CD4-positive, alpha-beta T cell treated with Interleukin-15 for 1 hour (primary cell): ENCODE results near the gene CITED4.

Experiments used
- DNase-seq: peaks from one replicate; pipeline ENCODE4 v3.0.0-alpha.2; 2020

The CITED4 gene

DNA sequence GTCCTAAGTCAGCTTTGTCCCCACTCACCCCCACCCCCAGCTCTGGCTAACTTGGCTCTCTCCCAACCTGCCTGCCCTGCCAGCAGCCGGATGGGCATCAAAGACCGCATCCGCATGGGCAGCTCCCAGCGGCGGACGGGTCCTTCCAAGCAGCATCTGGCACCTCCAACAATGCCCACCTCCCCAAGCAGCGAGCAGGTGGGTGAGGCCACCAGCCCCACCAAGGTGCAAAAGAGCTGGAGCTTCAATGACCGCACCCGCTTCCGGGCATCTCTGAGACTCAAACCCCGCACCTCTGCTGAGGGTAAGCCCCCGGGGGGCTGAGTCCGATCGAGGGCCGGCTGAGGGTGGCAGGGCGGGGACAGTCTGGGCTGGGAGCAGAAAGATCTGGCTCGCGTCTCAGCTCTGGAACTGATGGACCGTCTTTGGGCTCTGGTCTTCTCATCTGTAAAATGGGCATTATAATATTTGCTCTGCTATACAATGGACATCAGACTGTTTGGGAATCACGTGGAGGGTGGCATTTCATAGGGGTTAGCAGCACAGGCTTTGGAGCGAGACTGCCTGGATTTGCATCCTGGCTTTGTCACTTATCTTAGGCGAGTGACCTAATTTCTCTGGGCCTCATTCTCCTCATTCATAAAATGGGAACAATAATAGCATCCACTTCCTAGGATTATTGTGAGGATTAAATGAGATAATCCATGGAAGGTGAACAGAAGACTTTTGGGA is 31.0 kb downstream of the CITED4 start:
- no peak for DNase-seq

DNA sequence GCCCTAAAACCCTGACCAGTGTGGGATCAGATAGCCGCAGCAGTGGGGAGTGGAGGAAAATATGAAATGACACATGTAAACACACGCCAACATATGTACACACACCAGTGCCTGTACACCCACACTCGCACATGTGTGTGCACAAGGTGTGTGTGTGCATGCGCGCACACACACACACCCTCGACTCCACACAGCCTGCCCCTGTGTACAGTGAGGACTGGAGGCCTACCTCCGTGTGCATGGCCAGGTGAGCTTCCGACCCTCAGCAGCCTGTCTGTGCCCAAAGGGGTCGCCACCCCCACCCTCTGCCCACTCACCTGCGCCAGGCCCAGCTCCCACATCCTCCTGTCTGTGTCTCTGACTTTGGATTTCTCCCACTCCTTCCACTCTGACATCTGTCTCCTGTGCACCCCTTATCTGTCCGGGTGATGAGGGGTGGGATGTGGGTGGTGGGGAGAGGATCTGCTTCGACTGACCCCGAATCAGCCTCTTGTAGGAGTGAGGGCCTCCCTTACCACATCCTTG is 31.7 kb downstream of the CITED4 start:
- no peak for DNase-seq

DNA sequence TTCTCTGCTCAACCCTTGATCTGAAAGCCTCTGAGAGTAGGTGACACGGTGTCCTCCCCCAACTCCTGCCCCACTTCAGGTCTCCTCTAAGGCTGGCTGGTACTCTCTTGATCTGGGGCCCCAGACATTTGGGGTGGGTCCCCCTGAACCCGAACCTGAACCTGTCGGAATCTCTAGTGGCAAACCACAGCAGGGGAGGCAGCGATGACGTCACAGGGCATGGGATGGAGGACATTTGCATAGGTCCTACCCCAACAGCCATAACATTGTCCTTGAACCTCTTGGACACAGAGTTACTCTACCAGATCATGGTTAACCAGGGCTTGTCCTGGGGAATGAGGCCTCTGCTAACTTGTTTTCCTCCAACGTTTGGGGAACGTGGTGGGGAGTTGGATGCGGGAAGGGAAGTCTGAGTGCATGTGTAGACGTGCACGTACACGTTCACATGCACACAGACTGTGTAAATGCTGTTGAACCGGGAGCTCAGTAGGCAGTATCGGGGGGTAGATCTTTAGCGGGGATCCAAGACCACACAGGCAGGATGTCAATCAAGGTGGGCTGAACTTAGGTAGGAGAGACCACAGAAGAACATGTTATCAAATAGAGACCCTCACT is 32.4 kb downstream of the CITED4 start:
- no peak for DNase-seq

DNA sequence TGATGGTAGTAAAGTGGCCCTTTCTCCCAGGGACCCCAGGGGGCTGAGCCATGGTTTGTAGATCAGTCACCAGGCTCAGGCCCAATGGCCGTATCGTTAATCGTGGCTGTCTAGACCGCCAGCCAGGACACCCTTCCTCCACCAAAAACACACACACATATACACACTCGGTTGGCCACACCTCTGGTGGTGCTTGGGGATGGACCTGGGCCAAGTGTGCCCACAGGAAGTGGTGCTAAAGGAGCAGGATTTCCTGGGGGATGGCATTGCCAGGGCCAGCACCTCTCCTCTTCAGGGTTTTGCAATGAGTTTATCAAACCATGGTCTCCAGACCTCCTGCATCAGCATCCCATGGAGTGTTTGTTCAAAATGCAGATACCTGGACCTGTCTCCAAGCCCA is 36.2 kb downstream of the CITED4 start:
- DNase-seq = no peak

DNA sequence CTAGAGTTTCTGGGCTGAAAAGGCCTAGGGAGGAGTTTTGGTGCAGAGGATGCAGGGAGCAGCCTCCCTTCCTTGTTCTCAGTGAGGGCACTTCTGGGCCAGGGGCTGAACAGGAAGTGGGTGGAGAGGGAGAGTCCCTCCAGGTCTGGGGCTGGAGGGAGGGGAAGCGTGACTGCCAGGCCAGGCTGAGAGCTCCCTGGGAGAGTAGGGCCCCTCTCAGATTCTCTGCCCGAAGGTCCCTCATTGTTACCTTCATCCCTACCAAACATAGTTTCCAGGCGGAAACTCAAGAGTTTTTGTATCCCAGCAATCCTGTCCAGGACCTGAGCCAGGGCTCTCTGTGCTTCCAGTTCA is 36.8 kb downstream of the CITED4 start:
- DNase-seq = no peak

DNA sequence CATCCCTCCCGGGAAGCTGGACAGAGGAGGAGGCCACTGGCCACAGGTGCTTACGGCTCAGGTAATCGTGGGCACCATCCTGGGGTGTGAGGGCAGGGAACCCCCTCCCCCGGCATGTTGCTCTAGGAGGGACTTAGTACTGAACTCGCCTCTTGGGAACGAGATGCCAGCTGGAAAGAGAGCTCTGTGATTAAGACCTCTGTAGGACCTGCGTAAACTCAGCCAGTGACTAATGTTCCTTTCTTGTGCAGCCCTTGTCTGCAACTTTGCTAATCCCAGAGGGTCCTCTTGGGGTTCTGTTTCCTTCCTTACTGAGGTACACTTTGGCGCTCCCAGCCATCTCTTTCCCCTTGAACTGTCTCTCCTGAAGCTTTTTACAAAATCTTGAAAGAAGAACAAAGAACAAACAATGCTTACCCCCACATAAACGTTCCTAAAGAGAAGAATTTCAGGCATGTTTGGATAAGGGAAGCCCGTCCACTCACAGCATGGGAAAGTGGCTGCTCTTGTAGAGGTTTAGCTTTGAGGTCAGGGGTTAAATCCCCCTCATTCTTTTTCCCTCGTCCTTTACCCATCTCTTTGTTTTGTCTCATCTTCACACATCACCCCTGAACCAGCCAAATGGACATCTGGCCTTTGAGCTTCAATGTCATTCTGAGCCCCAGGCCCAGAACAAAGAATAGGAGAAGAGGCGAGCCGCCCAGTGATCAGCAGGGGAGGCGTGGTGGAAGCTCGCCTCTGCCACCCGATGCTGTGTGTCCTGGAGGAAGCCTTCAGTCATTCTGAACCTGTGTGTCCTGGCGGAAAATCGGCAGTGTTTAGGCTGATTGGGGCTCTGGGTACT is 37.4 kb downstream of the CITED4 start:
- no peak for DNase-seq

DNA sequence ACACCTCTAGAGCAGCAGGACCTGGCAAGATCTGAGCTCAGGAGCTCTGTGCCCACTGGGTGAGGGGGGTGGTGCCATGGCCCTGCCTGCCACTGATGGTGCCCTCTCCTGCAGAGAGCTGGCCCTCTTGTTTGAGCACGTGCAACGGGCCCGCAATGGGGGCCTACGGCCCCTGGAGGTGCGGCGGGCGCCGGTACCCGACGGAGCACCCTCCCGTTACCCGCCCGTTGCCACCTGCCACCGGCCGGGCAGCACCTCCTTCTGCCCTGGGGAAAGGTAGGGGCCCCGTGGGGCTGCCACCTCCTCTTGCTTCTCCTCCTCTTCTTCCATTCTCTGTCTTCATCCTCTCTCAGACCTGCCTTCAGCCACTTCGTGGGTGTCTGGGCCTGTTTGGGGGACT is 38.2 kb downstream of the CITED4 start:
- DNase-seq = no peak

DNA sequence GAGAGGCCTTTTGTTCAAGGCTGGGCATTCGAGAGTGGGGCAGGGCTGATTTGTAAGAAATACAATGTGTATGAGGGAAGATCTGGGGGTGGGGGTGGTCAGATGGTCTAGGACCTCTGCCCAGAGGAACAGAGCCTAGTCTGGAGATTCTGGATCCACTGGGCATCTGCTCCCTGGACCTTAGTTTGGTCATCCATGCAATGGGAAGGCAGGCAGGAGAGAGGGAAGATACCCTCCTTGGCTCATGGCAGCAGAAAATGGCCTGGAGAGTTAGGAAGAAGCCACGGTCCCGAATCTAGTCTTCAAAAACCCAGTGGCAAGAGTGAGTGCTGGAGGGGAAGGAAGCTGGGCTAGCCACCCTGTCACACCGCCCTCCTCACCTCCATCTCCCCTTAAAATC is 38.8 kb downstream of the CITED4 start:
- DNase-seq = no peak

DNA sequence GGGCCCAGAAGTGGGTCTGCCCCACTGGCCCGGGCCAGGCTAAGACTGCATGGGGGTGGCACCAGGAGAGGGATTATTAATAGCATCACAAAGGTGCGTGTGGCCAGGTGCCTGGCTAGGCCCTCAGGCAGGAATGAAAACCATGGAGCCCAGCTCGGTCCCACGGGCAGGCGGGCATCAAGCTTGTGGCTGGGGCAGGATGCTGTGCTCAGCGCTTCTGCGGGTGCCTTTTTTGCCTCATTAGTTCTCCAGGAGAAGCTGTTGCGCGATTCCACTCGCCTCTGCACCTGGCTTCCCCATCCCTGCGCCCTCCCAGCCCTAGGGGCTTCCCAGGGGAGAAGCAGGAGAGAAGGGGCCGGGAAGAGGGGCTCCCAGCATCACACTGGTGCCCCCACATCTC is 39.3 kb downstream of the CITED4 start:
- no peak for DNase-seq

DNA sequence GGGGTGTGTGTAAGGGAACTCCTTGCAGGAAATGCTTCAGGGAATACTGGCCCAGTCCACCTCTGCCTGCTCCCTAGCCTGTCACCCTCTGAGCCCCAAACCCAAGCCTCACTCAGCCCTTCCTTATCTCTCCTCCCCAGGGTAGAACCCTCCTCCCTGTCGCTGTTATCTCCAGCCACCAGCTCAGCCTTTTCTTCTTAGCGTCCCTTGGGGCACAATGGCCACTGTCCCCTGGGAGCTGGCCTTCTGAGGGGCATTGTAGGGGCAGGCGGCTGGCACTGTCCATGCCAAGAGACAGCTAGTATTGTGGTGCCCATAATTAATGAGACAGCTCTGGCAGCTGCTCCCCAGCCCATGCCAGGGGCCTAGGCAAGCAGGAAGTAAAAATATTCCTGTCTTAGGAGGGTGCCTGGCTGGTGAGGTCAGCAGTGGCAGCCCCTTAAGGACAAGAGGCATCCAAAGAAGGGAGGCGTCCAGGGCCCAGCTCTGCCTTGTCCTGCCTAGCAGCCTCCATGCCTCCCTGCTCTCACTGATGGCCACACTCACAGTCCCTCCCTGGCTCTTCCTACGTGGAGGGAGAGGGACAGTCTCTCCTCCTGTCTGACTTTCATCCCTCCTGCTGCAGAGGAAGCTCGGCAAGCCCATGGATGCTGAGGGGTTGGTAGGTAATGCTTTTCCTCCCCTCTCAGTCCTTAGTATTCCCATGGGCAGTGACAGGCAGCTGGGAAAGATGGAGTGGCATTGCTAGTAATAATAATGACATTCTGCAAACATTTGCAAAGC is 41.1 kb downstream of the CITED4 start:
- no peak for DNase-seq

DNA sequence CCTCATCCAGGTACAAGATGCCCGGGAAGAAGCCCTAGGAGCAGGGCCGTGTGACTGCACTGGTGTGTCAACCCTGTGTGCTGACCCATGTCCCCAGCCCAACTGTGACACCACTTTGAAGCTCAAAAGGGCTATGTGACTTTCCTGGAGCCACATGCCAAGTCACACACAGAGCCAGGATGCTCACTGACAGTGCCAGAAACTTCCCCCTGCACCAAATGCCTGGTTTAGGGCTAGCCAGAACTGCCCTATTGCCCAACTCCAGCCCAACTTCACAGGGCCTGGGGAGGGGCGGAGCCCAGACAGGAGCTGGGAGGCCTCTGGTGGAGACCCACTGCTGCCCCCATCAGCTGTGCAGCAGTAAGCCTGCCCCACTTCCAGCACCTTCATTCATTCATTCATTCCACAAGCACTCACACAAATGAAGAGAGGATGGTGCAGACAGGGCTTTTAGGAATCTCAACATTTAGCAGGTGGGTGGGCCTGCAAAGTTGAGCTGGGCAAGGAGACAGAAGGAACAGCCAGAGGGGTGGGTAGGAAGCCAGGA is 41.8 kb downstream of the CITED4 start:
- DNase-seq = no peak

DNA sequence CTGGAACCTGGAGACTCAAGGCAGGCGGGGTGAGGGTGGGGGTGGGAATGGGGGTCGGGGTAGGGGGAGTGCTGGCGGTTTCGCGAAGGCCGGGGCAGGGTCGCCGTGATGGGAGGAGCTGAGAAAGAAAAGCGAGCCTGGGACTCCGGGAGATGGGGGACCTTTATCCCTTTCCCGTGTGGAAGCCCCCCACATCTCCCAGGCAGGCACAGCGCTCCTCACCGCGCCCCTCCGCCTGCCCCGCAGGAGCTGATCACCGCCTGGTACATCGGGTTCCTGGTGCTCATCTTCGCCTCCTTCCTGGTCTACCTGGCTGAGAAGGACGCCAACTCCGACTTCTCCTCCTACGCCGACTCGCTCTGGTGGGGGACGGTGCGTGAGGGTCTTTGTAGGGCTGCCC is 43.1 kb downstream of the CITED4 start:
- DNase-seq = no peak

DNA sequence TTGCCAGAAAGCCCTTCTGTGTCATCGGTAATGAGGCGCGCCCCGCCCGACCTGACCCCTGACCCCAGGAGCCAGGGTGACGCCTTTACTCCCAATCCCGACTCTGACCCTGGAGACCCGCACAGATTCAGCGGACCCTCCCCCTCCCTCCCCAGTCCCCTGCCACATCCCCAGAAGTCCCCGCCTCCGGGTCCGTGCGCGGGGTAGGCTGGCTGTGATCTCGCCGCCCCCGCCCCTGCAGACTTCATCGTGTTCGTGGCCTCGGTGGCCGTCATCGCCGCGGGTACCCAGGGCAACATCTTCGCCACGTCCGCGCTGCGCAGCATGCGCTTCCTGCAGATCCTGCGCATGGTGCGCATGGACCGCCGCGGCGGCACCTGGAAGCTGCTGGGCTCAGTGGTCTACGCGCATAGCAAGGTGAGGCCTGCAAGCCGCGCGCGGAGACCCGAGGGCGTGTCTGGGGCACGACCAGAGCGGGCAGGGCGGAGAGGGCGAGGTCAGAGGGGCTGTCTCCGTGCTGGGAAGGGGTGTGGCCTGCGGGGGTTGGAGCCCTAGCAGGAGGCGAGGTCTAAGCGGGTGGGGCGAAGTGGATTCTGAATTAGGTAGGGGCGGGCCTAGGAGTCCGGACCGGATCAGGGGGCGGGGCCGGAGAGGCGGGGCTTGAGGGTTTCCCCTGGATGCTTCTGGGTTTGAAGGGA is 43.8 kb downstream of the CITED4 start:
- peak; percentile 92 for DNase-seq

DNA sequence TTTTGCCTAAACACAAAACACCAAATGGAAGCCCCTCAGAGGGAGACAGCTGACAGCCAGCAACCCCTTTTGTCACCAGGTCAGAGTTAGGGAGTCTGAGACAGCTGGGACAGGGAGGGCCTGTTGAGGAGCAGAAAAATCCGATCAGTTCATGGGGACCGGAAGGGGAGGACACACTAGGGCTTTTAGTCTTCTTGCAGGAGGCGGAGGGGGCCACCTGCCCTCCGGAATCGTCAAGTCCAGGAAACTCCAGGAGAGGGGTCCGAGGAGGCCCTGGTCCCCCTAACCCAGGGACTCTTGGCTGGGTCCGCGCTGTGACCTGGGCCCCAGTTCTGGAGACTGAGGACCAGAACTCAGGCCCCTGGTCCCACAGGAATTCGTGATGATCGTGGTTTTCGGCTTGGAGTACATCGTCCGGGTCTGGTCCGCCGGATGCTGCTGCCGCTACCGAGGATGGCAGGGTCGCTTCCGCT is 44.3 kb downstream of the CITED4 start:
- no peak for DNase-seq

DNA sequence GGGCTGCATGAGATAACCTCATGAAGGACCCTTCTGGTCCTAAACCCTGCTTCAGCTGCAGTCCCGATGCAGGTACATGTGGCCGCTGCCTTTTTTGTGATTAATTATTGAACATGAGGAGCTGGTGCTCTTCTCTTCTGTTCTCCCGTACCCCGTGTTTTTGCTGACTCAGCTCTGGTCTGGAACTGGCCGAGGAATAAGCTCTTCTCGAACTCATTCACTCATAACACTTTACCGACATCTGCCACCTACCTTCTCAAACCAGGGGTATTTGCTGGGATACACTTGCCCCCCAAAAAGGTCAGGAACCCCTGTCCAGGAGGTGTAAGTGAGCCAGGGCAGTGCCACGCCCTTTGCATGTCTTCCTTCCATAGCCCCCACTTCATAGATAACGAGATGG is 46.7 kb downstream of the CITED4 start:
- DNase-seq = no peak
